DND-41 (cell line): ENCODE data around the gene APBB1IP.

Source experiments
- ATAC-seq: fragments of 200-7000 bp; cut with Tn5 transposase; 3 replicates; pipeline ENCODE4 v1.9.1; 2021; ENCODE audit warnings: low read depth; ENCODE audit not compliant: insufficient read depth
- DNase-seq: peaks from one replicate; pipeline ENCODE4 v3.0.0-alpha.2; 2020
- H2AFZ ChIP-seq: 2 replicates; pipeline ENCODE4 v1.6.0; 2012; ENCODE audit warnings: low read depth, low read length
- H3K27ac ChIP-seq: 2 replicates; pipeline ENCODE4 v1.5.1; 2012; ENCODE audit warnings: low read length, inconsistent platforms
- H3K27me3 ChIP-seq: fragments of 200-600 bp; sonication (generic); 2 replicates; pipeline ENCODE4 v1.6.0; 2012; ENCODE audit warnings: low read length, mild to moderate bottlenecking, inconsistent platforms; ENCODE audit not compliant: insufficient read depth, poor library complexity
- H3K36me3 ChIP-seq: 2 replicates; pipeline ENCODE4 v1.5.1; 2012; ENCODE audit warnings: low read length, inconsistent platforms; ENCODE audit not compliant: insufficient read depth
- H3K4me1 ChIP-seq: 2 replicates; pipeline ENCODE4 v1.5.1; 2012; ENCODE audit warnings: mild to moderate bottlenecking, low read length; ENCODE audit not compliant: insufficient read depth
- H3K4me2 ChIP-seq: 2 replicates; pipeline ENCODE4 v1.6.0; 2012; ENCODE audit warnings: mild to moderate bottlenecking, moderate library complexity, low read length, inconsistent platforms; ENCODE audit not compliant: insufficient read depth
- H3K4me3 ChIP-seq, 2 experiments: fragments of 200-600 bp in 1 of 2; shearing (Covaris generic) in 1 of 2; 2 replicates each; pipeline ENCODE4 v1.5.1; 2012 to 2016; ENCODE audit warnings: inconsistent platforms in 2 of 2, low read length in 2 of 2, mild to moderate bottlenecking in 2 of 2, low read depth in 1 of 2, moderate library complexity in 1 of 2
- H3K79me2 ChIP-seq: 2 replicates; pipeline ENCODE4 v1.6.0; 2012; ENCODE audit warnings: low read length, inconsistent platforms; ENCODE audit not compliant: insufficient read depth
- H3K9ac ChIP-seq: 2 replicates; pipeline ENCODE4 v1.6.0; 2012; ENCODE audit warnings: low read depth, mild to moderate bottlenecking, inconsistent platforms, low read length, moderate library complexity
- H3K9me3 ChIP-seq: 2 replicates; pipeline ENCODE4 v1.5.1; 2012; ENCODE audit warnings: low read length, moderate library complexity, mild to moderate bottlenecking, inconsistent platforms; ENCODE audit not compliant: insufficient read depth, severe bottlenecking
- H4K20me1 ChIP-seq: 2 replicates; pipeline ENCODE4 v1.6.0; 2012; ENCODE audit warnings: low read length; ENCODE audit not compliant: insufficient read depth
- EZH2 ChIP-seq: IDR thresholded peaks from 3 replicates; pipeline ENCODE4 v1.6.1; 2012; ENCODE audit warnings: borderline replicate concordance, low read depth, mild to moderate bottlenecking, moderate library complexity, low read length, inconsistent platforms; ENCODE audit not compliant: severe bottlenecking
- TF ChIP-seq, protein P1 (sequence below): IDR thresholded peaks from 2 replicates; pipeline ENCODE4 v1.5.1; 2012; ENCODE audit warnings: borderline replicate concordance, low read length, moderate library complexity, mild to moderate bottlenecking; ENCODE audit not compliant: poor library complexity, severe bottlenecking; ENCODE audit errors: extremely low read depth

APBB1IP gene

DNA sequence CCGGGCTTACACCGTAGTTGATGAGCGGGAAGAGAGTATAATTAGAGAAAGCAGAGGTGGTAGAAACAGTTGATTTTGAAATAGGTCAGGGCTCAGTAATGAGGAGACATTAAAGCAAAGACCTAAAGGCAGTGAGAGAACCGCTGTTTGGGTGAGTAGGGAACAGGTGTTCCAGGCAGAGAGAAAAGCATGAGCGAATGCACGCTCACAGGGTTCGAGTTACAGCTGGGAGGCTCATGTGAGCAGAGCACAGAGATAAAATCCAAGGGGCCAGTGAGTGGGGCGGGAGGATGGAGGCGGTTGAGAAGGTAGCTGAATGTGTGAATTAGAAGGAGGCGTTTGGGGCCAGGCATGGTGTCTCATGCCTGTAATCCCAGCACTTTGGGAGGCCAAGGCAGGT is 39.9 kb downstream of the APBB1IP start:
- Histone ChIP-seq H3K4me3 (0 out of 4 replicates have a peak overlapping the region, but pooled peaks of 1 of the 2 experiments have one; percentile 3), H3K36me3 (peaks cover 14% of the 10 kb centered on the region), H4K20me1 (peaks cover 4% of the 10 kb centered on the region; the same call in 1 of the 2 replicates), H3K4me1 (peaks cover 99% of the 10 kb centered on the region), H3K79me2 (peaks cover 86% of the 10 kb centered on the region), H3K9me3 (no peaks in the 10 kb centered on the region), H3K27me3 (no peaks in the 10 kb centered on the region), H3K27ac (peak overlapping the region; percentile 82), H3K9ac (peak overlapping the region; percentile 40), H3K4me2 (peak overlapping the region; percentile 33), H2AFZ (no peak overlapping the region)
- DNase-seq (peak; percentile 86), ATAC-seq (peak; percentile 75)
- TF ChIP-seq, protein P1, sequence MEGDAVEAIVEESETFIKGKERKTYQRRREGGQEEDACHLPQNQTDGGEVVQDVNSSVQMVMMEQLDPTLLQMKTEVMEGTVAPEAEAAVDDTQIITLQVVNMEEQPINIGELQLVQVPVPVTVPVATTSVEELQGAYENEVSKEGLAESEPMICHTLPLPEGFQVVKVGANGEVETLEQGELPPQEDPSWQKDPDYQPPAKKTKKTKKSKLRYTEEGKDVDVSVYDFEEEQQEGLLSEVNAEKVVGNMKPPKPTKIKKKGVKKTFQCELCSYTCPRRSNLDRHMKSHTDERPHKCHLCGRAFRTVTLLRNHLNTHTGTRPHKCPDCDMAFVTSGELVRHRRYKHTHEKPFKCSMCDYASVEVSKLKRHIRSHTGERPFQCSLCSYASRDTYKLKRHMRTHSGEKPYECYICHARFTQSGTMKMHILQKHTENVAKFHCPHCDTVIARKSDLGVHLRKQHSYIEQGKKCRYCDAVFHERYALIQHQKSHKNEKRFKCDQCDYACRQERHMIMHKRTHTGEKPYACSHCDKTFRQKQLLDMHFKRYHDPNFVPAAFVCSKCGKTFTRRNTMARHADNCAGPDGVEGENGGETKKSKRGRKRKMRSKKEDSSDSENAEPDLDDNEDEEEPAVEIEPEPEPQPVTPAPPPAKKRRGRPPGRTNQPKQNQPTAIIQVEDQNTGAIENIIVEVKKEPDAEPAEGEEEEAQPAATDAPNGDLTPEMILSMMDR = no peak
- TF ChIP-seq EZH2 = no peak

DNA sequence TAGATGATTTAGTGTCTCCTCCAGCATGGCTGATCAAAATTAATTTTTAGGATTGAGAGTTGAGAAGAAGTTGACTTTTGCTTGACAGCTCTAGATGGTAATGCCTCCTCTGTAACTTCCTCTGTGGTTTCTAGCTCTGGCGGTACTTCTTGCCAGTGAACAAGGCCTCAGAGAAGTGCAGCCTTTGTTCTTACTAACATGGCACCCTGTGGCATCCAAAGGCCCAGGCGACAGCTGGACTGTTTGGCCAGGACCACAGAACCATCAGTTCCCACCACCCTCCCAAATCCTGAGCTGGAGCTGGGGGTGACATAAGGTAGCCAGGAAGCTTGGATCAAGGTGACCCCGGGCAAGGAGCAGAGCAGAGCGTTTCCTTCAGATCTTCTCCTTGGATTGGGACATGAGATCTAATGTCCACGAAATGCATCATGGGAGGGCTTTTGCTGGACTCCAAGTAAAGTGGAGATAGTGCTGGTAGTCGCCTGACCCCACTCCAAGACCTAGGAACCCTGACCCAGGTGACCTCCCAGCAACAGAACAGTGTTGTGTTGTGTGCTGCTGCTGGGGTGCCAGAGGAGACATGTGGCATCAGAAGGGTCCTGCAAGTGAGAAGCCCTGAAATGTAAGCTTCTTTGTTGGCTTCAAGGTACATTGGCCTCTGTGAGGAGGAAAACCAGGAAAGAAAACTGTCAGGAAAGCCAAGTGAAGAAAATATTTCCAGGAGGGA is 41.8 kb downstream of the APBB1IP start:
- DNase-seq = peak; percentile 79
- Histone ChIP-seq H4K20me1 (peaks cover 4% of the 10 kb centered on the region; the same call in 1 of the 2 replicates), H3K9me3 (no peaks in the 10 kb centered on the region), H3K27ac (peak overlapping the region; percentile 99), H3K9ac (peak overlapping the region; percentile 57), H3K4me3 (peak overlapping the region in 1 of 2 experiments; percentile 29; a peak in 2 of 4 replicates), H2AFZ (peak overlapping the region; percentile 41; the same call in 1 of the 2 replicates), H3K27me3 (no peaks in the 10 kb centered on the region), H3K79me2 (peaks cover 86% of the 10 kb centered on the region), H3K4me1 (peaks cover 87% of the 10 kb centered on the region), H3K36me3 (peaks cover 16% of the 10 kb centered on the region), H3K4me2 (peak overlapping the region; percentile 64)
- no peak for TF ChIP-seq EZH2
- TF ChIP-seq, protein P1 = no peak
- peak; percentile 77 for ATAC-seq

- H2AFZ ChIP-seq = no peak overlapping the region
- no peak for ATAC-seq
- no peaks in the 10 kb centered on the region for H3K27me3 ChIP-seq
- peak overlapping the region in 1 of 2 experiments; percentile 43; a peak in 1 of 4 replicates for H3K4me3 ChIP-seq
- no peaks in the 10 kb centered on the region for H4K20me1 ChIP-seq
- H3K27ac ChIP-seq = peak overlapping the region; percentile 99
- peaks cover 86% of the 10 kb centered on the region for H3K79me2 ChIP-seq
- no peak for TF ChIP-seq EZH2
- TF ChIP-seq, protein P1 = peak; percentile 32
- peaks cover 76% of the 10 kb centered on the region for H3K4me1 ChIP-seq
- peaks cover 19% of the 10 kb centered on the region for H3K36me3 ChIP-seq
- peak overlapping the region; percentile 64 for H3K4me2 ChIP-seq
- H3K9me3 ChIP-seq = no peaks in the 10 kb centered on the region
- peak overlapping the region; percentile 50 for H3K9ac ChIP-seq
- DNase-seq = no peak
Observed at GRCh38 chr10:26481315-26481692, 43.2 kb downstream of the APBB1IP start.
